Skin epidermis (tissue), 12 donors: ENCODE measurements around the gene MBP.

ENCODE experiments used
- H3K27ac ChIP-seq, 21 experiments: fragments of 200-600 bp; sonication (generic) in 11 of 21; one replicate each; pipeline ENCODE4 v1.5.0; 2020; ENCODE audit warnings: mild to moderate bottlenecking in 3 of 21, inconsistent platforms in 2 of 21, moderate library complexity in 2 of 21
- H3K4me3 ChIP-seq, 7 experiments: fragments of 200-600 bp; sonication (generic) in 2 of 7; one replicate each; pipeline ENCODE4 v1.5.0; 2020; ENCODE audit warnings: inconsistent platforms in 2 of 7, mild to moderate bottlenecking in 2 of 7, moderate library complexity in 1 of 7

Gene MBP

GRCh38 chr18:77132369-77133050 lies at the start of gene MBP:
Gene MBP, minus strand, starts transcription at chr18:77132783. Its CDS starts 27,522 bp downstream, at chr18:77105261.
- H3K27ac ChIP-seq = peak within 1 kb of the TSS; percentile 81 to 99 (median 95)
- peak within 1 kb of the TSS; percentile 59 to 92 (median 80) for H3K4me3 ChIP-seq

DNA sequence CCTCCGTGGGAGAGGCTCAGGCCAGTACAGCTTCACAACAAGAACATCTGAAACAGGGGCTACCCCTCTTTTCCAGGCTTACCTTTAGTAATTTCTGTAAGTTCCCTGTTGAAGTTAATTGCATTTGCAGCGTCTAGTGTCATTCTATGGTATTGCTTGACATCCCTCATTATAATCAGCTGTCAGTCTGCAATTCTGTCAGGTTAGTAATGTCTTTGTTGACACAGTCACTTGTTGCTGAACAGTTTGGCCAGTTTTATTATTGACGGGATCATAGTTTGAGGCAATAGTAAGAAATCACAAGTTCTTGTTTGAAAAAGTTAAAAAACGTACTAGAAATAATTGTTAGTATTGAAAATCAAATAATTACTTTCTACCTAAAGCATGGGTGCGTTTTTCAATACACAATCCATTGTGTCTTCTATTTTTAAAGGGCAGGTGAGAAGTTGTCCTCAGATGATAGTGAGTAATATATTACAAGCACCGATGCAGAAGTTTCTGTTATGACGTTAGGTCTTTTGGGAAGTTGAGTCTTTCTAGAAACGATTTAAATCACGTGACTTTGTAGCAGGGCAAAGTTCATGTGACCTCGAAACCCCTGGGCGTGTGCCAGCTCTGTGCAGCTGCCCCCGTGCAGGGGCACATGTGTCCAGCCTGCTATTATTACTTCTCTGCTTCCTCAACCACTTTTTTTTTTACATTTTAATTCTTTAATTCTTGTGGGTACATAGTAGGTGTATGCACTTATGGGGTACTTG lies 49.5 kb upstream of the MBP start:
- Histone ChIP-seq H3K4me3 (no peak overlapping the region), H3K27ac (no peak overlapping the region)

- Histone ChIP-seq H3K4me3 (no peak overlapping the region), H3K27ac (no peak overlapping the region)
Measured at GRCh38 chr18:77178559-77178958, 46.0 kb upstream of the MBP start.

GRCh38 chr18:77177009-77177408 lies 44.4 kb upstream of the MBP start:
- no peak overlapping the region for H3K4me3 ChIP-seq
- H3K27ac ChIP-seq = no peak overlapping the region

DNA sequence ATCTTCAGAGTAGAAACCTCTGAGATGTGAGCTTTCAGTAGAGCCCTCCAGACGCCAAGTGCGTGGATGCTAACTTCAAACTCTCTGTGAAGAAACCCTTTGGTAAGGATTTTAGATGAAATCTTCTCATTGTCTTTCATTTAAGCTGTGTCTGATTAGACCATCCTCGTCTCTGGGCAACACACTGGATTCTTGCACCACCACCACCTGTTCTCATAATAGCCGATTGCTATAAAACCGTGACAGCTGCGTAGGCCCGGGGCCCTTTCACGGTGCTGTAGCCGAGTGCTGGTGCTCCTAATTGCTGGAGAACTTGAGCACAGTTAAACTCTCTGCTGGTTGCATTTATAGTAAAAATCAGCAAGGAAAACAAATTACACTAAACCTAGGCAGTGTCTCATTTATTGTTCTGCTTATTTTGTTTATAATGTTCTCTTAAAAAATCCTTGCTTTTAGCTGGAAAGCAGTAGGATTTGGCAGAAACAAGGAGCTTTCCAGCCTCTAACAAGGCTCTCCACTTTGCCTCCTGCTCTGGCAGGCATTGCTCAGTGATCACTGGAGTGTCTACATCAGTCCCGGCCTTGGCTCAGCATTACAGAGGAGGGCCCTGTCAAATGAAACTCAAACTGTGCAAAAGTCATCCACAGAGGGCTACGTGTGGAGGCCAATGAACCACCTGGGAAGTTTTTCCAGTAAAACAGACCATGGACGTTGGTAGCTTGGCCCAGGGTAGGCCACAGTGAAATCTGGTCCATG lies 40.9 kb upstream of the MBP start:
- no peak overlapping the region for H3K27ac ChIP-seq

GRCh38 chr18:77170890-77171410 lies 38.4 kb upstream of the MBP start:
- no peak overlapping the region for H3K4me3 ChIP-seq
- H3K27ac ChIP-seq = no peak overlapping the region

More for the DNA sequence above, 40.9 kb upstream of the MBP start:
- H3K4me3 ChIP-seq = no peak overlapping the region

GRCh38 chr18:77168811-77169311 lies 36.3 kb upstream of the MBP start:
- no peak overlapping the region for H3K27ac ChIP-seq
- H3K4me3 ChIP-seq = no peak overlapping the region

- Histone ChIP-seq H3K27ac (peak overlapping the region in 2 of 21 experiments; percentile 43 to 48), H3K4me3 (no peak overlapping the region)
Measured at GRCh38 chr18:77167251-77167650, 34.7 kb upstream of the MBP start.

GRCh38 chr18:77166523-77166922 lies 33.9 kb upstream of the MBP start:
- Histone ChIP-seq H3K27ac (peak overlapping the region in 7 of 21 experiments; percentile 5 to 71 (median 29)), H3K4me3 (no peak overlapping the region)

DNA sequence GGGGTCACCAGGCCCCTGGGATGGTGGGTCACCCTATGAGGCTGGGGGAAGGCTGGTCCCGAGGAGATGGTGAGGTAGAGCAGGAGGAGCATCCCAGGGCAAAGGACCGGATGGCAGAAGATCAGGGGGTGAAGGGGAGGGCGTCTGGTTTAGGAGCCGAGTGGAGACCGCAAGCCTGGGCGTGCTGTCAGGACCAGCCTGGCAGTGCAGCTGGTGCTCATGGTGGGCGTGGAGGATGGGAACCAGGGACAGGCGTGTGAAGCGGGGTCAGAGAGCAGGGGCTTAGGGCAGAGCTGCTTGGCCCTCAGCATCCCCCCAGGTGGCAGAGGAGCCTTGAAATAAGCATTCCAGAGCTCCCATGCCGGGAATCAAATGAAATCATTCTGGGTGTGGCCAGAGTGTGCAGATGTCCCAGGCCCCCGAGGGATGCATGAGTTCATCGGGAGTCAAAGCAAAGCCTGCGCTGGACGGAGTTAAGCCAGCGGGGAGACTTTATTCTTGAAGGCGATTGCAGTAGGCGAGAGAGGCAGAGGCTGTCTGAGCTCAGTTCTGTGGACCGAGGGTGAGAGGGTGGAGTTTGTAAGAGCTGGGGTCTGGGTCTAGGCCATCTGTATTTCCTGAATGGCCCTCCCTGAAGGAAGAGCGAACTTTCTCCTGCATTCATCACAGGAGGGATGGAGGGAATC lies 33.1 kb upstream of the MBP start:
- Histone ChIP-seq H3K4me3 (no peak overlapping the region), H3K27ac (peak overlapping the region in 4 of 21 experiments; percentile 22 to 49 (median 38))

- peak overlapping the region in 2 of 21 experiments; percentile 12 to 13 for H3K27ac ChIP-seq
- no peak overlapping the region for H3K4me3 ChIP-seq
Measured at GRCh38 chr18:77164763-77165485, 32.3 kb upstream of the MBP start.

- Histone ChIP-seq H3K4me3 (no peak overlapping the region), H3K27ac (no peak overlapping the region)
Measured at GRCh38 chr18:77164026-77164425, 31.4 kb upstream of the MBP start.

GRCh38 chr18:77162580-77162979 lies 30.0 kb upstream of the MBP start:
- Histone ChIP-seq H3K4me3 (no peak overlapping the region), H3K27ac (peak overlapping the region in 2 of 21 experiments; percentile 33 to 57)

- peak overlapping the region in 3 of 21 experiments; percentile 47 to 57 (median 54) for H3K27ac ChIP-seq
Measured at GRCh38 chr18:77161961-77162360, 29.4 kb upstream of the MBP start.

DNA sequence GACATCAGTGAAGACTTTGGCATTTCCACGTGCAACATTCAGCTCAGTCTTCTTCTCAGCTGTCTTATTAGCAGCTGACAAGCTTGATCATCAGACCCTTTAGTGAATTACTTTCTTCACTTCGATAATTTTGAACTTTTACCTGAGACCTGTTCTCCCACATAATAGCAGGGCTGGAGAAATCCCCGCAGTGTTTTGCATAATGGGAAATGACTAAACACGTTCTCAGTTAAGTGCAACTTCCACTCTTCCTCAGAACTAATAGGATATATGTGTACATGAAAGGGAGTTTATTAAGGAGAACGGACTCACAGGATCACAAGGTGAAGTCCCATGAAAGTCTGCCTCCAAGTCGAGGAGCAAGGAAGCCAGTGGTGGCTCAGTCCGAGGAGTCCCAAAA lies 28.8 kb upstream of the MBP start:
- H3K4me3 ChIP-seq = no peak overlapping the region
- H3K27ac ChIP-seq = peak overlapping the region in 2 of 21 experiments; percentile 47 to 54

More at GRCh38 chr18:77161961-77162360, 29.4 kb upstream of the MBP start:
- no peak overlapping the region for H3K4me3 ChIP-seq

DNA sequence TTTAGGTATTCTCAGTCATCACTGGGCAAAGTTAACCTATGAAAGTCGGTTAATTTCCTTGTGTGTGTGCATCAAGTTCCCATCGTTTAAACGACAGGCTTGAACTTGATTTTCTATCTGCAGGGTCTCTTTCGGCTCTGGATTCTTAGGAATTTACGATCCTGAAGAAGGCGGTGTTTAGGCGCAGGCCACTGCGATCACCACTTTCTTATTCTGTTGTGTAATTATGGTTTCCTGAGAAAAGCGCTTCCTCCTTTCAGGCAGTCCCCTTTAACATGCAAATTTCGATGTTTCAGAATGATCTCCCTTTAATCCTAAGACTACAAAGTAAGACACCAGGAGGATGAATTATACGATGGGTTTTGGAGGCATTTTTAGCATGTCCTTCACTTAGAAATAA lies 27.9 kb upstream of the MBP start:
- no peak overlapping the region for H3K4me3 ChIP-seq
- no peak overlapping the region for H3K27ac ChIP-seq

DNA sequence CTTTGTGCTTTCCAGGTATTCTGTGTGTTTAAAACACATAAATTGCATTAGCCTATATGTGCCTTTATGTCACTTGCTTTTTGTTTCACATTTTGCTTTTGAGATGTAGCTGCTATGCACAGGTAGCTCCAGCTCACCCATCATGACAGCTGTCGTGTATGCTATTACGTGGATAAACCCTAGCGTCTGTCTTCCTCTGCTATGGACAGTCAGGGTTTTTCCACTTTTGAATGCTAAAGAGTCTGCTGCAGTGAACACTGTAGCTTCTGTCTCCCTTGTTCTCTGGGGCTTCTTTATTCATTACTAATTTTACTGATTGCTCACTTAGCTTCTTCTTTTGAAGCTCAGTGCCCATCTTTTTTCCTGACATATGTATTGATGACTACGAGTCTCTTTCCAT lies 24.7 kb upstream of the MBP start:
- no peak overlapping the region for H3K4me3 ChIP-seq
- H3K27ac ChIP-seq = no peak overlapping the region

DNA sequence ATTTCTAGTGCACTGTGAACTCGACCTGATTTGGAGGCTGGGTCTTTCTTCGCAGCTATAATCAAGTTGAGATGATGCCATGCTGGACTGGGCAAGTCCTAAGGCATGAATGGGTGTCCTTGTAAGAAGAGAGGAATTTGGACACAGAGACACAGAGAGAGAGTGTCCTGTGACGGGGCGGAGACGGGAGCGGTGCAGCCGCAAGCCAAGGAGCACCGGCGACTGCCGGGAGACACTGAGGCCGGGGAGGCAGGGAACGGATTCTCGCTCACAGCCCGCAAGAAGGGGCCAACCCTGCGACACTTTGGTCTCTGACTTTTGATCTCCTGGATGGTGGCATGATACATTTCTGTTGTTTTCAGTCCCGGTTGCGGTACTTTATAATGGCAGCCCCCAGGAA lies 22.4 kb upstream of the MBP start:
- no peak overlapping the region for H3K4me3 ChIP-seq
- no peak overlapping the region for H3K27ac ChIP-seq

DNA sequence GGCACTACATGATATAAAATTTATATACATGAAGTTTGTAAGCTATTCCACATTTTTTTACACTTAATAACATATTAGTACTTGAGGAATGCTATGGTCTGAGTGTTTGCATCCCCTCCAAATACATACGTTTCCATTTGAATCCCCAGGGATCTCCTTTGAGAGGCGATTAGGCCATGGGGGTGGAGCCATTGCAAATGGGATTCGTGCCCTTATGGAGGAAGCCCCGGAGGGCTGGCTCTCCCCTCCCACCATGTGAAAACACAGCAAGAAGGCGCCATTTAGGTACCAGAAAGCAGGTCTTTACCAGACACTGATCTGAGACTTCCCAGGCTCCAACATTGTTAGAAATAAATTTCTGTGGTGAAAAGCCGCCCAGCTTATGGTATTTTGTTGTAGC lies 20.8 kb upstream of the MBP start:
- Histone ChIP-seq H3K4me3 (no peak overlapping the region), H3K27ac (no peak overlapping the region)
